Memory B cell (primary cell): Measurements from ENCODE around the gene MS4A7.
A peak's percentile ranks its signal among the peaks of the same experiment; 100 is the strongest.

Source experiments
- ATAC-seq: fragments of 150-1000 bp; cut with Tn5 transposase; 2 replicates; pipeline ENCODE4 v1.10.0; 2021; ENCODE audit warnings: low read depth, mild to moderate bottlenecking, moderate library complexity
- DNase-seq, 2 donors: peaks; one replicate each; pipeline ENCODE4 v3.0.0; 2022; ENCODE audit warnings: low spot score in 2 of 2
- H3K27ac Mint-ChIP-seq: one replicate; pipeline ENCODE4 v1.8.0; 2022; ENCODE audit warnings: mild to moderate bottlenecking, moderate library complexity, mixed read lengths
- H3K27me3 Mint-ChIP-seq: one replicate; pipeline ENCODE4 v1.8.0; 2022; ENCODE audit warnings: mixed read lengths
- H3K36me3 Mint-ChIP-seq: one replicate; pipeline ENCODE4 v1.8.0; 2022; ENCODE audit warnings: mild to moderate bottlenecking, mixed read lengths
- H3K4me1 Mint-ChIP-seq: one replicate; pipeline ENCODE4 v1.8.0; 2022; ENCODE audit warnings: mixed read lengths
- H3K4me3 Mint-ChIP-seq: one replicate; pipeline ENCODE4 v1.8.0; 2022; ENCODE audit warnings: mild to moderate bottlenecking, moderate library complexity, mixed read lengths
- H3K9me3 Mint-ChIP-seq: one replicate; pipeline ENCODE4 v1.8.0; 2022; ENCODE audit warnings: mixed read lengths

Gene MS4A7, protein sequence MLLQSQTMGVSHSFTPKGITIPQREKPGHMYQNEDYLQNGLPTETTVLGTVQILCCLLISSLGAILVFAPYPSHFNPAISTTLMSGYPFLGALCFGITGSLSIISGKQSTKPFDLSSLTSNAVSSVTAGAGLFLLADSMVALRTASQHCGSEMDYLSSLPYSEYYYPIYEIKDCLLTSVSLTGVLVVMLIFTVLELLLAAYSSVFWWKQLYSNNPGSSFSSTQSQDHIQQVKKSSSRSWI

DNA sequence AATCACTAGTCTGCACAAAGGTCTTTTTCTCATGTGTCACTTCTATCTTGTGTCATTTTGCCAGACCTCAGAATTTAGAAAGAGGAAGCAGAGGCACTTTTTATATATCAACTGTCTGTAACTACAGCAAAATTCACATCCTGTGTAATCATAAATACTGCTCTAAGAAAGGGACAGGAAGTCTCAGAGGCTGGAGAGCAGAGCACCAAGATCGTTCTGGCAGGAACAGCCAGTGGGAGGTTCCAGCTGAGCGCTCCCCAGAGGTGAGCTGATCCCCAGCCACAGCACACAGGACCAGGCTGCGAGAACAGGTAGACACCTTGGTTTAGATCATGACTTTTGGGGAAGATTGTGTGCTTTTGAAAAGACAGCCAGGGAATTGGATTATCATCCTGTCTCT is at the start of gene MS4A7:
MS4A7 (plus strand) TSS at position 179 of the 400 bp plus-strand sequence. CDS start 4,610 bp downstream, outside the sequence.
- H3K27me3 Mint-ChIP-seq: no peaks in the 10 kb centered on the region
- H3K4me3 Mint-ChIP-seq: peak within 1 kb of the TSS; percentile 89
- peak; percentile 58 to 60 for DNase-seq
- peaks cover 1% of the 10 kb centered on the region for H3K9me3 Mint-ChIP-seq
- ATAC-seq: peak; percentile 82
- H3K36me3 Mint-ChIP-seq: peaks cover 14% of the 10 kb centered on the region
- peak within 1 kb of the TSS; percentile 98 for H3K27ac Mint-ChIP-seq
- H3K4me1 Mint-ChIP-seq: peaks cover 54% of the 10 kb centered on the region

DNA sequence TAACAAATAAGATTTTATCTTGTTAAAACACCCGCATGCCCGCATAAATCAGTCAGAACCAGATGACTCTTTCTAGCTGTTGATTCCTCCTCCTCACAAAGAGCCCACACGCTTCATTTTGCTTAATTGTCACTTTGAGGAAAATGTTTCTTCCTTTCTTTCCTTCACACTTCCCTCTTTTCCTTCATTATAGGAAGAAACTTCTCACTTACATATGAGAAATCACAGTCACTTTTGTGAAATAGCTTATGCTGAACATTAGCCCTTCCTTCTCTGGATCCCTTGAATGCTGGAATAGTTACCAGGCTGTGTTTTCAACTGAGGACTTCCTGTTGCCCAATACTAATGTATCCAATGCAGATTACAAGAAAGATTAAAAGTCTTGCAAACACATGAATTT is 45.5 kb upstream of the MS4A7 start:
- Mint-ChIP-seq H3K27ac (no peak overlapping the region), H3K27me3 (no peaks in the 10 kb centered on the region), H3K36me3 (no peaks in the 10 kb centered on the region), H3K4me3 (no peak overlapping the region), H3K4me1 (peaks cover 6% of the 10 kb centered on the region), H3K9me3 (peaks cover 1% of the 10 kb centered on the region)
- ATAC-seq (no peak), DNase-seq (no peak)

GRCh38 chr11:60334005-60334620 is 44.2 kb upstream of the MS4A7 start:
- peak; percentile 85 to 90 for DNase-seq
- no peak overlapping the region for H3K27ac Mint-ChIP-seq
- ATAC-seq: peak; percentile 85
- H3K27me3 Mint-ChIP-seq: no peaks in the 10 kb centered on the region
- no peaks in the 10 kb centered on the region for H3K36me3 Mint-ChIP-seq
- peaks cover 6% of the 10 kb centered on the region for H3K4me1 Mint-ChIP-seq
- no peaks in the 10 kb centered on the region for H3K9me3 Mint-ChIP-seq
- no peak overlapping the region for H3K4me3 Mint-ChIP-seq

DNA sequence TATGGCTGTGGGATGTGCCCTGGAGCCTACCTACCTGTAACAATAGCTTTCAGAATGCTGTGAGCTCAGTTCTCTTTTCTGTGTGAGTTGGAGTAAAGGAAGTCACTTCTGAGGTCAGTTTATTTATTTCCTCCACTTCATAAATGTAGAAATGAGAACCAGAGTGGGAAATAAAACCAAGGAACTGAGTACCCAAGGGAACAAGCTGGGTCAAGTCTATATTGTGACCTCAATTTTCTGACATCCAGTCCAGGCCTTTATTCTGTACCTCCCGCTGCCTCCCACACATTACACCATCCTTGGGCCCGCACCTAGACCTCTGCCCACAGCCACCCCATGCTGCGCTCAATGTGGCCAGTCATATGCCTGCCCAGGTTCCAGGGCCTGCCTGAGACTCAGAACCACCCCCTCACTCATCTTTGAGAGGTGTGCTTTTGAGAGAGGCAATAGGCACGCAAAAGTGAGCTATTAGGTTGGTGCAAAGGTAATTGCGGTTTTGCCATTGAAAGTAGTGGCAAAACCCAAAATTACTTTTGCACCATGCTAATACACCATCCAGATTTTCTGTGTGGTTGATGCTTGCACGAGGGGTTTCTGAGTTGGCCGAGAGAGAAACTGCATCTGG is 41.5 kb upstream of the MS4A7 start:
- Mint-ChIP-seq H3K9me3 (no peaks in the 10 kb centered on the region), H3K27ac (peak overlapping the region; percentile 69), H3K36me3 (no peaks in the 10 kb centered on the region), H3K4me1 (peaks cover 6% of the 10 kb centered on the region), H3K4me3 (no peak overlapping the region), H3K27me3 (no peaks in the 10 kb centered on the region)
- DNase-seq (no peak), ATAC-seq (peak; percentile 32)

- H3K36me3 Mint-ChIP-seq: no peaks in the 10 kb centered on the region
- no peaks in the 10 kb centered on the region for H3K9me3 Mint-ChIP-seq
- peaks cover 6% of the 10 kb centered on the region for H3K4me1 Mint-ChIP-seq
- H3K4me3 Mint-ChIP-seq: no peak overlapping the region
- H3K27ac Mint-ChIP-seq: no peak overlapping the region
- ATAC-seq (no peak), DNase-seq (no peak)
- peaks cover 3% of the 10 kb centered on the region for H3K27me3 Mint-ChIP-seq
Observed at GRCh38 chr11:60338053-60338452, 40.3 kb upstream of the MS4A7 start.

DNA sequence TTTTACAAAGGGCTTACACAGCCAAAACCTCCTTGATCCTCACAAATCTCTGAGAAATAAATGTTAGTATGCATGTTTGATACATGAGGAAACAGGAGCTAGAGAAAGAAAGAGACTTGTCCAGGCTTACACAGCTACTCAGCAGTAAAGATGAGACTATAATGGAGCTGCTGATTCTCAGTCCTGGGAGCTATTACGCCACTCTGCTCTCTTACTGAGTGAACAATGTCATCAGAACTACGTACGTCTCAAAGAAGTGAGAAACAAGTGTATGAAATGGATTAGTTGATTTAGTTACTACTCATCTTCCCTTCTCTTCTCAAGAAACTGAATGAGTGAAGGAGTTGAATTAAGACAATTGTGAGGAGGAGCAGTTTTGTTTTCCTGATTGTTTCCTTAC is 39.0 kb upstream of the MS4A7 start:
- peaks cover 6% of the 10 kb centered on the region for H3K4me1 Mint-ChIP-seq
- DNase-seq: no peak
- H3K27ac Mint-ChIP-seq: peak overlapping the region; percentile 25
- H3K9me3 Mint-ChIP-seq: no peaks in the 10 kb centered on the region
- peaks cover 3% of the 10 kb centered on the region for H3K27me3 Mint-ChIP-seq
- H3K36me3 Mint-ChIP-seq: no peaks in the 10 kb centered on the region
- ATAC-seq: no peak
- no peak overlapping the region for H3K4me3 Mint-ChIP-seq

- H3K27me3 Mint-ChIP-seq: peaks cover 3% of the 10 kb centered on the region
- H3K9me3 Mint-ChIP-seq: no peaks in the 10 kb centered on the region
- H3K4me3 Mint-ChIP-seq: no peak overlapping the region
- no peak overlapping the region for H3K27ac Mint-ChIP-seq
- peaks cover 1% of the 10 kb centered on the region for H3K4me1 Mint-ChIP-seq
- no peaks in the 10 kb centered on the region for H3K36me3 Mint-ChIP-seq
- DNase-seq (peak in 1 of 2 donors; percentile 29), ATAC-seq (peak; percentile 51)
Observed at GRCh38 chr11:60343094-60343704, 35.1 kb upstream of the MS4A7 start.

DNA sequence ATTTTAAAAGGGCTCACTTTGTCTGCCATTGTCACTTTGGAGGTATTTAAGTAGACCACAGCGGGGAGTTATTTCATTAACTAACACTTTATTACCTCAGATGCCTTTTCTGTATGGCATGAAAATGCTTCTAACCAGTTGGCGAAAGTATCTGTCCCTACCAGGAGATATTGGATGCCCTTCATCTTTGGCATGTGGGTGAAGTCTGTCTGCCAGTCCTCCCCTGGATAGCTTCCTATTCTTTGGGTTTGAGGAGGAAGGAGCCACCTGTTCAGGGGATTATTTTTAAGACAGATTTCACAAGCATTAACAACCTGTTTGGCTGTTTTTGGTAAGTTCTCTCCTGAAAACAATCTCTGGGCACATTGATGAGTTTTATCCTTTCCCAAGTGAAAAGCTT is 34.2 kb upstream of the MS4A7 start:
- ATAC-seq (no peak), DNase-seq (no peak)
- Mint-ChIP-seq H3K36me3 (no peaks in the 10 kb centered on the region), H3K4me1 (peaks cover 3% of the 10 kb centered on the region), H3K4me3 (no peak overlapping the region), H3K27me3 (peaks cover 3% of the 10 kb centered on the region), H3K27ac (no peak overlapping the region), H3K9me3 (no peaks in the 10 kb centered on the region)

DNA sequence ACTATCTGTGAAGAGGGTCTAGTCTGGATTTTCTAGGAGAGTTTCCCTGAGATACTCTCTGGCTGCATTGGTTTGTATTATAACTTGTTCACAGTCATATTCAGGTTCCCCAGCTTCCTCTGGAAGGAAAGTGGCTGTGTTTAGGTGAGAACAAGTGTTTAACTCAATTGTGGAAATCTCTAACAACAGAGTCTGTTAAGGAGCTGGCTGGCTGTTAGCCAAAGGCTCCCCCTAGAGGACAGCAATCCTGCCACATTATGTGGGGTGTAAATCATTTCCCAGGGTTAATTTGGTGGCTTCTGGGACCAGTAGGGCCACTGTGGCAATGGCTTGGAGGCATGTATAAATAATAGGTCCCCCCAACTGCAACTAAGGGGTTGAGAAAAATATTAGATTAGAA is 32.8 kb upstream of the MS4A7 start:
- ATAC-seq (peak; percentile 59), DNase-seq (peak in 1 of 2 donors; percentile 25)
- Mint-ChIP-seq H3K4me3 (no peak overlapping the region), H3K9me3 (no peaks in the 10 kb centered on the region), H3K27ac (no peak overlapping the region), H3K36me3 (no peaks in the 10 kb centered on the region), H3K4me1 (peaks cover 6% of the 10 kb centered on the region), H3K27me3 (peaks cover 3% of the 10 kb centered on the region)

- no peak for DNase-seq
- peaks cover 6% of the 10 kb centered on the region for H3K4me1 Mint-ChIP-seq
- no peaks in the 10 kb centered on the region for H3K9me3 Mint-ChIP-seq
- no peak overlapping the region for H3K4me3 Mint-ChIP-seq
- no peak for ATAC-seq
- no peaks in the 10 kb centered on the region for H3K36me3 Mint-ChIP-seq
- H3K27me3 Mint-ChIP-seq: peaks cover 1% of the 10 kb centered on the region
- no peak overlapping the region for H3K27ac Mint-ChIP-seq
Observed at GRCh38 chr11:60347084-60347797, 31.1 kb upstream of the MS4A7 start.

DNA sequence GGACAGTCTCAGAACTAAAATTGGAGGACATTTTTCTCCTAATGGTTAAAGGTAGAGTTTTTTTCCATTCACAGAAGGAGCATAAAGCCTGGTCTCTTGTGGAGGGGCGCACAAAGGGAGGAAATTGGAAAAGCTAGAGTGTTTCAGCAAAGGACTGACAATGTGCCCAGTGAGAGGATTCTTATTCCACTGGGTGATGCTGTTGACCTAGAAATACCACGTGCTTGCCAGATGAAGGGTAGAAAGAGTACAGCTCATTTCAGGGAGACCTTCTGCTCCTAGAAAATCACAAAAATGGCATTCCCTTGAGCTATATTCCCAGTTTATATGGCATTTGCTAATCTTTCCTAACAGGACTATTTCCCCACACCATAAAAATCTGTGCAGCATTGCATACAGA is 30.2 kb upstream of the MS4A7 start:
- H3K9me3 Mint-ChIP-seq: no peaks in the 10 kb centered on the region
- DNase-seq (no peak), ATAC-seq (peak; percentile 47)
- peaks cover 6% of the 10 kb centered on the region for H3K4me1 Mint-ChIP-seq
- H3K36me3 Mint-ChIP-seq: no peaks in the 10 kb centered on the region
- H3K4me3 Mint-ChIP-seq: no peak overlapping the region
- H3K27me3 Mint-ChIP-seq: no peaks in the 10 kb centered on the region
- no peak overlapping the region for H3K27ac Mint-ChIP-seq

DNA sequence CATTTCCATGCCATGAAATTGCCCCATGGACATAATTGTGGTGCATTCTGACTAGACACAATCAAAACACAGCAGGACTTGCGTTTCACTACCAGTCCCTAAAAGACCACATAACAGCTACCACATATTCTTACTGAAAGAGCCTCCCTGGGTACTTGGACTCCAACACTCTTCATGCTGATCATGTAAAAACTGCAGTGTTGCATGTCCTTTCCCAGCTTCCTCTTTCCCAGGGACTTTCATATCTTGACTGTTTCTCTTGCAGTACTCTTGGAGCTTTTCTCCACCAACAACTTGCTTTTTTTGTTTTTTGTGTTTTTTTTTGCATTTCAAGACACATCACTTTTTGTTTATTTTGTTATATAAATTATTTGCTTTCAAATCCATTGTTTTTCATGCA is 28.3 kb upstream of the MS4A7 start:
- H3K4me1 Mint-ChIP-seq: peaks cover 6% of the 10 kb centered on the region

DNA sequence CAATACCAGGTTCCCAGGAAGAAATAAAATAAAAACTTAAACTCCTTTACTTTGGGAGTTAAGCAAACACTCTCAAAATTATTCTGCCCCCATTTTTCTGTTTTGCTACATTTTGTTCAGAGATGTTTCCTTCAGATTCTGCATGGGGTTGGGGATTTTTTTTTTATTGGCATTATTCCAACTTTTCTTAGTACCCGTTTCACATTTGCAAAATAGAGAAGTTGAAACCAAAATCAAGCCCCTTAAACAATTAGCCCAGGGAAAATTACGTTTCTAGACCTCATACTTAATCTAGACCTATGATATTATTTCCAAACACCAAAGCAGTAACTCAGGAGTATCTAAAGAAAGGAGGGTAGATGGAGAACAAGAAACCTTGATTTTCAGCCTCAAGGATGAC is 20.6 kb upstream of the MS4A7 start:
- Mint-ChIP-seq H3K9me3 (peaks cover 9% of the 10 kb centered on the region), H3K27ac (peak overlapping the region; percentile 21), H3K4me3 (peak overlapping the region; percentile 3), H3K27me3 (no peaks in the 10 kb centered on the region), H3K4me1 (peaks cover 11% of the 10 kb centered on the region), H3K36me3 (peaks cover 13% of the 10 kb centered on the region)
- ATAC-seq (peak; percentile 90), DNase-seq (peak in 1 of 2 donors; percentile 47)

More for the DNA sequence above, 28.3 kb upstream of the MS4A7 start:
- DNase-seq (no peak), ATAC-seq (no peak)
- H3K27ac Mint-ChIP-seq: no peak overlapping the region
- no peak overlapping the region for H3K4me3 Mint-ChIP-seq
- peaks cover 8% of the 10 kb centered on the region for H3K9me3 Mint-ChIP-seq
- no peaks in the 10 kb centered on the region for H3K27me3 Mint-ChIP-seq
- peaks cover 8% of the 10 kb centered on the region for H3K36me3 Mint-ChIP-seq

GRCh38 chr11:60360621-60361020 is 17.7 kb upstream of the MS4A7 start:
- DNase-seq: no peak

More at GRCh38 chr11:60360621-60361020, 17.7 kb upstream of the MS4A7 start:
- Mint-ChIP-seq H3K4me1 (peaks cover 36% of the 10 kb centered on the region), H3K9me3 (peaks cover 1% of the 10 kb centered on the region), H3K36me3 (peaks cover 7% of the 10 kb centered on the region), H3K27ac (no peak overlapping the region), H3K27me3 (no peaks in the 10 kb centered on the region), H3K4me3 (no peak overlapping the region)
- ATAC-seq: no peak
